Hepatocyte (in vitro differentiated cells): Measurements from ENCODE around the gene SCFD2. TPM values are rescaled to one million over a fixed set of nuclear protein-coding genes. Genes with fewer than 3 reads are reported as not detected.

Experiments used
- DNase-seq: peaks from one replicate; pipeline ENCODE4 v3.0.0-alpha.2; 2016; ENCODE audit warnings: low spot score
- H2AFZ ChIP-seq: fragments of 200-600 bp; sonication (generic); 2 replicates; pipeline ENCODE4 v1.6.0; 2016; ENCODE audit warnings: antibody characterized with exemption, mild to moderate bottlenecking
- H3K27ac ChIP-seq: fragments of 200-600 bp; sonication (generic); 2 replicates; pipeline ENCODE4 v1.5.1; 2016; ENCODE audit warnings: mild to moderate bottlenecking
- H3K27me3 ChIP-seq: fragments of 200-600 bp; sonication (generic); 2 replicates; pipeline ENCODE4 v1.6.1; 2016
- H3K36me3 ChIP-seq: fragments of 200-600 bp; sonication (generic); replicated peaks from 2 replicates; pipeline ENCODE4 v1.5.1; 2016; ENCODE audit warnings: low read depth; ENCODE audit not compliant: insufficient read depth
- H3K4me1 ChIP-seq: fragments of 200-600 bp; sonication (generic); 2 replicates; pipeline ENCODE4 v1.5.1; 2016; ENCODE audit warnings: mild to moderate bottlenecking, moderate library complexity; ENCODE audit not compliant: insufficient read depth
- H3K4me2 ChIP-seq: fragments of 200-600 bp; sonication (generic); 2 replicates; pipeline ENCODE4 v1.6.0; 2016
- H3K4me3 ChIP-seq: fragments of 200-600 bp; sonication (generic); 2 replicates; pipeline ENCODE4 v1.5.1; 2016; ENCODE audit warnings: mild to moderate bottlenecking
- H3K79me2 ChIP-seq: fragments of 200-600 bp; sonication (generic); 2 replicates; pipeline ENCODE4 v1.6.0; 2017; ENCODE audit warnings: mild to moderate bottlenecking
- H3K9me2 ChIP-seq: fragments of 200-600 bp; sonication (generic); replicated peaks from 2 replicates; pipeline ENCODE4 v1.6.0; 2017; ENCODE audit warnings: mild to moderate bottlenecking; ENCODE audit not compliant: insufficient read depth
- H3K9me3 ChIP-seq: fragments of 200-600 bp; sonication (generic); 2 replicates; pipeline ENCODE4 v1.5.1; 2016; ENCODE audit warnings: low read depth, mild to moderate bottlenecking
- H4K20me1 ChIP-seq: fragments of 200-600 bp; sonication (generic); 2 replicates; pipeline ENCODE4 v1.6.0; 2016; ENCODE audit warnings: mild to moderate bottlenecking; ENCODE audit not compliant: insufficient read depth, poor library complexity, severe bottlenecking
- CTCF ChIP-seq: fragments of 200-600 bp; sonication (generic); IDR thresholded peaks from 2 replicates; pipeline ENCODE4 v1.5.1; 2016; ENCODE audit warnings: antibody characterized with exemption, mild to moderate bottlenecking; ENCODE audit not compliant: poor library complexity
- EZH2 ChIP-seq: fragments of 200-600 bp; sonication (generic); IDR thresholded peaks from 2 replicates; pipeline ENCODE4 v1.6.1; 2016; ENCODE audit warnings: antibody characterized with exemption, mild to moderate bottlenecking, borderline replicate concordance
- EZH2phosphoT487 ChIP-seq: fragments of 200-600 bp; sonication (generic); IDR thresholded peaks from one replicate; pipeline ENCODE4 v1.6.1; 2018; ENCODE audit warnings: antibody characterized with exemption, mild to moderate bottlenecking, low read depth, moderate library complexity; ENCODE audit not compliant: unreplicated experiment, severe bottlenecking
- WGBS: methylation state at CpG from one replicate; pipeline ENCODE4 v1.1.6; 2016; ENCODE audit warnings: low lambda C conversion rate; ENCODE audit errors: missing lambda C conversion rate; 5-methylcytosine and 5-hydroxymethylcytosine counted together
- polyA plus RNA-seq: library from polyadenylated mRNA; unstranded; fragments of >200 nt; fragmentation: Nextera tagmentation; extraction: Ambion mirVana; gene quantifications from 2 replicates; pipeline ENCODE4 v1.2.1, GENCODE V29; 2016
- total RNA-seq: library from RNA; depleted of rRNA; stranded (reverse); fragments of >200 nt; gene quantifications from 2 replicates; pipeline ENCODE4 v1.2.3, GENCODE V29; 2014

The SCFD2 gene
- total and polyA plus RNA-seq, 2 experiments from 2014 or later: 8.4 to 15.7 TPM

- DNase-seq: no peak
- H3K4me1 ChIP-seq: peaks cover 66% of the 10 kb centered on the region
- WGBS: 44% methylated on average over 2 of the region's 2 CpGs
These were observed 354.5 kb downstream of the SCFD2 start for GRCh38 chr4:53011259-53011905.

GRCh38 chr4:53010318-53010717 lies 355.5 kb downstream of the SCFD2 start:
- Histone ChIP-seq H3K27ac (peak overlapping the region; percentile 77), H2AFZ (no peak overlapping the region), H3K4me1 (peaks cover 65% of the 10 kb centered on the region), H3K9me2 (no peaks in the 10 kb centered on the region), H3K36me3 (no peaks in the 10 kb centered on the region), H3K4me3 (no peak overlapping the region), H3K4me2 (peak overlapping the region; percentile 41), H3K9me3 (no peaks in the 10 kb centered on the region), H3K27me3 (no peaks in the 10 kb centered on the region), H3K79me2 (no peaks in the 10 kb centered on the region), H4K20me1 (no peaks in the 10 kb centered on the region)
- TF ChIP-seq EZH2phosphoT487 (no peak), EZH2 (no peak), CTCF (no peak)
- 51% methylated on average over 5 of the region's 5 CpGs for WGBS
- peak; percentile 32 for DNase-seq

More at GRCh38 chr4:53011259-53011905, 354.5 kb downstream of the SCFD2 start:
- Histone ChIP-seq H4K20me1 (no peaks in the 10 kb centered on the region), H3K4me2 (peak overlapping the region; percentile 39), H3K27ac (peak overlapping the region; percentile 77), H3K27me3 (no peaks in the 10 kb centered on the region), H3K9me2 (no peaks in the 10 kb centered on the region), H3K36me3 (no peaks in the 10 kb centered on the region), H3K9me3 (no peaks in the 10 kb centered on the region), H2AFZ (no peak overlapping the region), H3K4me3 (no peak overlapping the region), H3K79me2 (no peaks in the 10 kb centered on the region)
- no peak for TF ChIP-seq CTCF
- TF ChIP-seq EZH2phosphoT487: no peak
- TF ChIP-seq EZH2: no peak

- no peaks in the 10 kb centered on the region for H3K36me3 ChIP-seq
- no peak for DNase-seq
- peak overlapping the region; percentile 77 for H3K27ac ChIP-seq
- no peak overlapping the region for H2AFZ ChIP-seq
- no peaks in the 10 kb centered on the region for H4K20me1 ChIP-seq
- H3K9me3 ChIP-seq: no peaks in the 10 kb centered on the region
- no peaks in the 10 kb centered on the region for H3K9me2 ChIP-seq
- H3K27me3 ChIP-seq: no peaks in the 10 kb centered on the region
- H3K4me2 ChIP-seq: peak overlapping the region; percentile 41
- TF ChIP-seq EZH2 (no peak), EZH2phosphoT487 (no peak), CTCF (no peak)
- WGBS: 41% methylated on average over 3 of the region's 3 CpGs
- H3K79me2 ChIP-seq: no peaks in the 10 kb centered on the region
- peaks cover 64% of the 10 kb centered on the region for H3K4me1 ChIP-seq
- H3K4me3 ChIP-seq: no peak overlapping the region
These were observed 356.0 kb downstream of the SCFD2 start for GRCh38 chr4:53009824-53010223.
